Measurements from ENCODE around the gene PPP2R3C. TPM values are rescaled to one million over a fixed set of nuclear protein-coding genes. Genes with fewer than 3 reads are reported as not detected.
"Not testable (repeated sequence)": the region's sequence is repeated elsewhere in the genome, so short reads cannot be mapped to it uniquely, and the experiment has no call there.

The PPP2R3C gene
- total RNA-seq, 2 experiments from 2014 or later: 34.0 to 39.1 TPM

DNA sequence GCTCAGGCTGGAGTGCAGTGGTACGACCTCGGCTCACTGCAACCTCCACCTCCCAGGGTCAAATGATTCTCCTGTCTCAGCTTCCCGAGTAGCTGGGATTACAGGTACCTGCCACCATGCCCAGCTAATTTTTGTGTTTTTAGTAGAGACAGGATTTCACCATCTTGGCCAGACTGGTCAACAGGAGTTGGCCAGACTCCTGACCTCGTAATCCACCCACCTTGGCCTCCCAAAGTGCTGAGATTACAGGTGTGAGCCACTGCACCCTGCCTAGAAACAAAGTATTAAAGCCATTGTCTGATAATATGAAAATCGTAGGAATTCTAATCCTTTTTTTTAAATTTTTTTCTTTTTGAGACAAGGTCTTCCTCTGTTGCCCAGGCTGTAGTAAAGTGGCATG lies 56.1 kb downstream of the PPP2R3C start:
- not testable (repeated sequence) for H3K4me3 Mint-ChIP-seq; H3K27ac Mint-ChIP-seq; ATAC-seq (ENCODE audit: low read depth); H3K4me1 Mint-ChIP-seq; DNase-seq; H3K9me3 Mint-ChIP-seq; H3K27me3 Mint-ChIP-seq
- POLR2A ChIA-PET: interaction anchor here (0.6 kb wide), 2 partner anchors 122 to 366 kb away, joined by 4 to 5 read pairs; no protein-coding TSS in a partner anchor
- H3K36me3 Mint-ChIP-seq: peaks cover 31% of the 10 kb centered on the region

DNA sequence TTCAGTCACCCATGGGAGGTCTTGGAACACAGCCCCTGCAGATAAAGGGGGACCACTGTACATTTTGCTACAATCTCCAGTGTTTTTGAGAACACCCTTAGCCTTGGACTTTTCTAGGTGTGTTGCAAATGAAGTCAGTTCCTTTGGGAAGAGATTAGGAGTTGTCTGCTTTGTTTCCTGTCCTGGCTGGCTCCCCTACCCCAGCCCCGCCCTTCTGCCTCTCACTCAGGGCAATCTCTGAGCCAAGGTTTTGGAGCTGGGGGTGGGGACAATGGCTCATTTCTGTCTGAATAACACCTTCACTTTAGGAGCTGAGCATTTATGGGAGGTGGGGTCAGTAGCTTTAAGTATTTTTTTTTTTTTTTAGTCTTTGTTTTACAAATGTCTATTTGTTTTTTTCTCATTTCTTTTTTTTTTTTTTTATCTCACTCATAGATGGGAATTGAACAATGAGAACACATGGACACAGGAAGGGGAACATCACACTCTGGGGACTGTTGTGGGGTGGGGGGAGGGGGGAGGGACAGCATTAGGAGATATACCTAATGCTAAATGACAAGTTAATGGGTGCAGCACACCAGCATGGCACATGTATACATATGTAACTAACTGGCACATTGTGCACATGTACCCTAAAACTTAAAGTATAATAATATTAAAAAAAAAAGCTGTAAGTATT lies 60.5 kb downstream of the PPP2R3C start:
- H3K27me3 Mint-ChIP-seq; H3K4me1 Mint-ChIP-seq; H3K4me3 Mint-ChIP-seq; ATAC-seq (ENCODE audit: low read depth); POLR2A ChIA-PET; H3K9me3 Mint-ChIP-seq; H3K27ac Mint-ChIP-seq; DNase-seq: not testable (repeated sequence)
- peaks cover 18% of the 10 kb centered on the region for H3K36me3 Mint-ChIP-seq

DNA sequence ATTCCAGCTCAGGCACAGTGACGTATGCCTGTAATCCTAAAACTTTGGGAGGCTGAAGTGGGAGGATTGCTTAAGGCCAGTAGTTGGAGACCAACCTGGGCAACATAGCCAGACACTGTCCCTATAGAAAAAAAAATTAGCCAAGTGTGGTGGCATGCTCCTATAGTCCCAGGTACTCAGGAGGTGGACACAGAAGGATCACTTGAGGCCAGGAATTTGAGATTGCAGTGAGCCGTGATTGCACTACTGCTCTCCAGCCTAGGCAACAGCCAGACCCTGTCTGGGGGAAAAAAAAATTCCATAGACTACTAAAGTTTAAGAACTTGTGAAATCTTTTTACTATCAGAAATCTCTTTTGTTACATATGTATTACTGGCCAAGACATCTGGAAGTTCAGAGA lies 69.2 kb downstream of the PPP2R3C start:
- H3K4me1 Mint-ChIP-seq: peaks cover 17% of the 10 kb centered on the region
- H3K27ac Mint-ChIP-seq: no peak overlapping the region
- no peaks in the 10 kb centered on the region for H3K27me3 Mint-ChIP-seq
- no peak for DNase-seq
- H3K9me3 Mint-ChIP-seq: no peaks in the 10 kb centered on the region
- H3K4me3 Mint-ChIP-seq: no peak overlapping the region
- no peak for ATAC-seq (ENCODE audit: low read depth)
- POLR2A ChIA-PET: interaction anchor here (0.5 kb wide), 1 partner anchor 54 kb away, joined by 4 read pairs; no protein-coding TSS in a partner anchor
- peaks cover 19% of the 10 kb centered on the region for H3K36me3 Mint-ChIP-seq

DNA sequence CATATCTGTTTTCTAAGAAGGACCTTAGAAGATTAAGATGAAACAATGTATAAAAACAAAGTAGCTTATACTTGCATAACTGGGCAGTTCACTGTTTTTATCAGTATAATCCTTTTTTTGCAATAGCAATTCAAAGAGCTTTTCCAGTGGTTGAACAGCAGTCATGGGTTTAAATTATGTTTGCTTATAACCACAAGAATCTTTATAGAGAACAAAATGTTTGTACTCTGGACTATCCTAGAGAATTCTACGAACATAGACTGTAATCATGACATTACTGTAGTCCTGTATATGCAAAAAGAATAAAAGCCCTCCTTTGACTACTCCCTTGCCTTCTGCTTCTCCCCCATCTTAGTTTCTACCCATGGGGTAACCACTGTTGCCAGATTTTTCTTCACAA lies 70.0 kb downstream of the PPP2R3C start:
- Mint-ChIP-seq H3K27me3 (no peaks in the 10 kb centered on the region), H3K27ac (no peak overlapping the region), H3K9me3 (no peaks in the 10 kb centered on the region), H3K4me1 (peaks cover 22% of the 10 kb centered on the region), H3K36me3 (peaks cover 19% of the 10 kb centered on the region), H3K4me3 (no peak overlapping the region)
- no peak for DNase-seq
- no peak for ATAC-seq (ENCODE audit: low read depth)
- POLR2A ChIA-PET: no interaction called here

DNA sequence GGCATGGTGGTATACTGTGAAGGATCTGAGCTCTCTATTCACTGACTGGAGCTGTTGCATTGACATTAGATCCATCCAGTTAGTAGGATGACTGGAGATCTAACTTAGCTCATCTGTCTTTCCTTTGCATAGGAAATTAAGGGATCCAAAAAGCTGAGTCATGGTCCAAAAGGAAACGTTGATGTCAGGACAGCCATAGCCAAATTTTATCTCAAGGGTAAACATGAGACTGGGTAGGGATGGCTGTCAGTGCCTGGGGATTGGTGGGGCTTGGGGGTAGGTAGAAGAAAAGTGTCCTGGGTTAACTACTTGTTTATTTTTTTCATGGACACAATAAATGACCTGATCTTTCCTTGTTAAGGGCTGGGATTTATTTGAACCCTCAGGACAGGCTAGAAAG lies 71.1 kb downstream of the PPP2R3C start:
- DNase-seq: no peak
- Mint-ChIP-seq H3K36me3 (peaks cover 19% of the 10 kb centered on the region), H3K9me3 (no peaks in the 10 kb centered on the region), H3K4me1 (peaks cover 24% of the 10 kb centered on the region), H3K27ac (no peak overlapping the region), H3K27me3 (no peaks in the 10 kb centered on the region), H3K4me3 (no peak overlapping the region)
- POLR2A ChIA-PET: interaction anchor here (0.7 kb wide), 1 partner anchor 176 kb away, joined by 3 read pairs; the partner anchor contains the start of gene BAZ1A
- no peak for ATAC-seq (ENCODE audit: low read depth)

DNA sequence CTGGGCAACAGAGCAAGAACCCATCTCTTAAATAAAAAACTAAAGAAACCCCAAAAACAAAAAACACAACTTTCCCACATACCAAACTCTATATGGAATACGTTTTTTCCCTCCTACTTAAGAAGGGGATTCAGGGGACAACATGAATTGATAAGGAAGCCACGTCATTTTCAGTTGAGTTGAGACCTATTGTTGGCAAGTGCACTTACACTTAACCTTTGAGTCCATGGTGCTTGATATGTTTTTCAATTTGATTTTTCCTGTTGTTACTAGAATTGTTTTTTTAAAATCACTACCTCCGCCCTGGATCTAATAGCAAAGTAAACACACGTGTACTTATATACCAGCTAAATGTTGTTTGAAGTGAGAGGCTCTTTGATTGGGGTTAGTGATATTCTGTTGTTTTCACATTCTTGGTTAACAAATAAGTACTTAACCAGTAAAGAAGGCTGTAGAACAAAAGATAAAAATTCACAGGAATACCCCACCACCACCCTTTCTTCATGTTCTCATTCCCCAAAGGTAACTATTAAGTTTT lies 73.7 kb downstream of the PPP2R3C start:
- H3K4me3 Mint-ChIP-seq: peak overlapping the region; percentile 89
- no peaks in the 10 kb centered on the region for H3K9me3 Mint-ChIP-seq
- no peak for ATAC-seq (ENCODE audit: low read depth)
- H3K27ac Mint-ChIP-seq: peak overlapping the region; percentile 34
- POLR2A ChIA-PET: interaction anchor here (1.5 kb wide), 1 partner anchor 191 kb away, joined by 5 read pairs; no protein-coding TSS in a partner anchor
- peaks cover 17% of the 10 kb centered on the region for H3K36me3 Mint-ChIP-seq
- peaks cover 31% of the 10 kb centered on the region for H3K4me1 Mint-ChIP-seq
- H3K27me3 Mint-ChIP-seq: no peaks in the 10 kb centered on the region
- DNase-seq: no peak

DNA sequence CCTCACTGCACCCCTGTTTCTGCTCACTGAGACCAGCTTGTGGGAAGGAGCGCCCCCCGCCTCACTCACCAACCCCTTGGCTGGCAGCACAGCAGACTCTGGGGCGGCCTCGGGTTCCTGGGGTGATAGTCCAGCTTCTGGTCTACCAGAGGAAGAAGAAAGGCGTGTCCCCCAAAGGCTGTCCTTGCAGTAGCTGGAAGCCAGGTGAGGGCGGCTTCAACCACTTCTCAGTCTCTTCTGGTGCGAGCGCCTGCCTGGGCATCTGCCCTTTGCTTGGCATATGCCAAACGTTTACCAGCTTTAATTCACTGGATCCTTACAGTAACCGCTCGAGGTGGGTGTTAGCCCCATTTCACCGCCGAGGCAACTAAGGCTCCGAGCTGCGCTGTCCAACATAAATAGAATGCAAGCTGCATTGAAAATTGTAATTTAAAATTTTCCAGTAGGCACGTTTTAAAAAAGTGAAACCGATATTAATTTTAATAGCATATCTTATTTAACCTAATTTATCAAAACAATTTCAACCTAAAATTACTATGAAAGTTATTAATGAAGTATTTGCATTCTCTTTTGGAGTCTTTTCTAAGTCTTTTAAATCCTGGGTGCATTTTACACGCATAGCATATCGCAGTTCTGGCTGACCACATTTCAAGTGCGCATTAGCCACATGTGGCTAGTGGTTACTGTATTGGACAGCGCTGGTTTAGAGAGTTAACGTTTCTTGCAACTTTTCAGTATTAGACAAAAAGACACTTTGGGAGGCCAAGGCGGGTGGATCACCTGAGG lies 74.8 kb downstream of the PPP2R3C start:
- Mint-ChIP-seq H3K36me3 (peaks cover 15% of the 10 kb centered on the region), H3K4me1 (peaks cover 31% of the 10 kb centered on the region), H3K4me3 (peak overlapping the region; percentile 89), H3K9me3 (no peaks in the 10 kb centered on the region), H3K27ac (peak overlapping the region; percentile 98), H3K27me3 (no peaks in the 10 kb centered on the region)
- POLR2A ChIA-PET: interaction anchor here (0.6 to 2.3 kb wide), 16 partner anchors 13 to 472 kb away, joined by 3 to 47 read pairs (median 4); partner anchors contain the start of genes BAZ1A, NFKBIA, PPP2R3C and PRORP
- ATAC-seq (ENCODE audit: low read depth) (peak; percentile 8), DNase-seq (no peak)

DNA sequence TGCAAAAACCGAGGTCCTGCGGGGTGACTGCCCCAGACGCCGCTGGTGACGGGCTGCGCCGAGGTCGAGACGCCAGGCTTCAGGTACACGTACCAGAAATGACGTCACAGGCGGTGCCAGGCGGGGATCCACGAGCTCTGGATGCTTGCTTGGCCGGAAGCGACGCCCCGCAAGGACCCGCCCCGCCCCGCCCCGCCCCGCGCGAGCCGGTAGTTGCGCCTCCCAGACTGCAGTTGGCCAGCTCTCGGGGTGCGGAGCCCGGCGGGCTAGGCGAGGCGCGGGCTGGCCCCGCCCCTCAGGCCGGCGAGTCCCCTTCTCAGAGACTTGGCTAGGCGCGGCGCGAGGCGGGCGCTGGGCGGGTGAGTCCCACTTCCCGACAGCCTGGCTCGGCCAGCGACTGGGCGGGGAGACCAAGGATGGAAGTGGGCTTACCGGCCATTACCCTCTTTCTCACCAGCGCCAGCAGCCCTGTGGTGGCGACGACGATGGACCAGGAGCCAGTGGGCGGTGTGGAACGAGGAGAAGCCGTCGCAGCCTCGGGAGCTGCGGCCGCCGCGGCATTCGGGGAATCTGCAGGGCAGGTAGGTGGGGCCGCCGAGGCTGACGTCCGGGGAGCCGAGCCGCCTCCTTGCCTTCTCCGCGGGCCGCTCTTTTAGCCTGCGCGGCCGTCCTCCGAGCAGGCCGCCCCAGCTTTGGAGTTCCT lies 75.6 kb downstream of the PPP2R3C start, which contains the start of gene FAM177A1:
TSS of gene FAM177A1 (plus strand) at position 225 of the 703 bp plus-strand sequence. CDS start at position 417, 192 bp downstream.
- DNase-seq: peak; percentile 95
- Mint-ChIP-seq H3K27ac (peak within 1 kb of the TSS; percentile 98), H3K4me1 (peaks cover 31% of the 10 kb centered on the region), H3K4me3 (peak within 1 kb of the TSS; percentile 89), H3K9me3 (no peaks in the 10 kb centered on the region), H3K36me3 (peaks cover 15% of the 10 kb centered on the region), H3K27me3 (no peaks in the 10 kb centered on the region)
- POLR2A ChIA-PET: interaction anchor here (0.7 to 2.3 kb wide), 14 partner anchors 14 to 370 kb away, joined by 3 to 47 read pairs (median 4); partner anchors contain the start of genes BAZ1A, NFKBIA, PPP2R3C and PRORP
- ATAC-seq (ENCODE audit: low read depth): peak; percentile 95

DNA sequence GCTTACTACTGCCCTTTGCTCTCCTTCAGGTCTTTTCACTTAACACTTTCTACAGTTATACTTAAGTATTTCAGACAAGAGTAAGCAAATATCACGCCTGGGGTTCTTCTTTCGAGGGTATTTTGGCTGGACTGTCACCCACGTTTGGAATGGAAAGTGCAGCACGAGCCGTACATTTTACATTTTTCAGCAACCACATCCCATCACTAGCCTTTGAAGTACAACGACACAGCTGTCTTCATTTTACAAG lies 76.1 kb downstream of the PPP2R3C start:
- peaks cover 30% of the 10 kb centered on the region for H3K4me1 Mint-ChIP-seq
- peak overlapping the region; percentile 98 for H3K27ac Mint-ChIP-seq
- no peaks in the 10 kb centered on the region for H3K9me3 Mint-ChIP-seq
- no peak for ATAC-seq (ENCODE audit: low read depth)
- POLR2A ChIA-PET: interaction anchor here (0.7 to 2.3 kb wide), 10 partner anchors 64 to 358 kb away, joined by 3 to 47 read pairs (median 5); partner anchors contain the start of genes BAZ1A, NFKBIA, PPP2R3C and PRORP
- no peaks in the 10 kb centered on the region for H3K27me3 Mint-ChIP-seq
- H3K4me3 Mint-ChIP-seq: peak overlapping the region; percentile 89
- peaks cover 14% of the 10 kb centered on the region for H3K36me3 Mint-ChIP-seq
- DNase-seq: no peak

DNA sequence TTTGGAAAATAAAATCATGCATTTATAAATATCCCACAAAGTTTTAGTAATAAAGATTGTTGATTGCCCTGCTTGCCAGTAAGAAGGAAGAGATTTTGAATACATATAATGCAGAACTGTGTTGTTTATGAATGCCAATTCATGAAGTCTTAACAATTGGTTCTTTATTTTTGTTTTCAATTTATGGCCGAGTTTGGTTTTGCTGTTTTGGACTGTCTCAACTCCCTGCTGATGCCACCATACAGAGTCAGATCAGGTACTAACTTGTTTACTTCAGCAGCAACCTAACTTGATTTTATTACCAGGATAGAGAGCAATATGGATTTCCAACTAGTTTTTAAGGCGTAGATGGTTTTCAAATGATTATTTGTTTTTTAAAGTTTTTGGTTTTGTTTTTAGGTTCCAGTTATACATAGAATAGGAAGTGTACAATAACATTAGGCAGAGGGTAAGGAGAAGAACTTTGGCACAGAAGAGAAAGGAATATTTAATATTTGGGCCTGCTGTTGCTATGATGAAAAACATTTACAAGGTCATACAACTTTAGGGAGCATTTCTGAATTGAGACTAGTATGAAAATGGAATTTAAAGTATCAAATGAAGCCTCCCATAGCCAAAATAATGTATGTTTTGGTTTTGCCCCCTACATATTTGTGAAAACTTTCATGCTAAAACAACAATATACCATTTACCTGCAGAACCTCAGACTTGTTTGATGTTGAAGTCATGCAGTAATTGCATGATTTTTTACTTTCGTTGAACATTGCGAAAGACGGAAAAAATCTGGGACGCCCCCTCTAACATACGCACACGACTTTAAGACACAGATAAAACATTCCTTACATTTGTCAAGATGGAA lies 76.6 kb downstream of the PPP2R3C start:
- ATAC-seq (ENCODE audit: low read depth): no peak
- Mint-ChIP-seq H3K27me3 (no peaks in the 10 kb centered on the region), H3K27ac (peak overlapping the region; percentile 98), H3K9me3 (no peaks in the 10 kb centered on the region), H3K4me3 (peak overlapping the region; percentile 89), H3K36me3 (peaks cover 12% of the 10 kb centered on the region), H3K4me1 (peaks cover 27% of the 10 kb centered on the region)
- POLR2A ChIA-PET: interaction anchor here (0.7 to 2.3 kb wide), 10 partner anchors 64 to 359 kb away, joined by 3 to 47 read pairs (median 5); partner anchors contain the start of genes BAZ1A, NFKBIA, PPP2R3C and PRORP
- DNase-seq: no peak

DNA sequence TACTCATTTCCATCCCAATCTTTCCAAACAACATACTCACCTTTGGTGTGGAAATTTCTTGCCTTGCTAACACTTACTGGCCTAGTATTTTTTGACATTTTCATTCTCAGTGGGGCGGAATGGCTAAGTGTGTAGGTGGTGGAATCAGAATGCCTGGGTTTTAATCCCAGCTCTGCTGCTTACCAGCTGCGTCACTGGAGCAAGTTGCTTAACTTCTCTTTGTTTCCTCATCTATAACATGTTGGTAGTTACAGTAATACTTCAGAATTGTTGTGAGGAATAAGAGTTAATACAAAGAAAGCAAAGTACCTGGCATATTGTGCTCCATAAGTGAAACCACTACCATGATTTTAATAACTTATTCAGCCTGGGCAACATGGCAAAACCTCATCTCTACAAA lies 78.7 kb downstream of the PPP2R3C start:
- Mint-ChIP-seq H3K9me3 (no peaks in the 10 kb centered on the region), H3K4me3 (no peak overlapping the region), H3K36me3 (peaks cover 3% of the 10 kb centered on the region), H3K27ac (no peak overlapping the region), H3K27me3 (no peaks in the 10 kb centered on the region), H3K4me1 (peaks cover 20% of the 10 kb centered on the region)
- no peak for ATAC-seq (ENCODE audit: low read depth)
- no peak for DNase-seq
- POLR2A ChIA-PET: interaction anchor here (1.3 kb wide), 1 partner anchor 361 kb away, joined by 3 read pairs; the partner anchor contains the start of gene NFKBIA

DNA sequence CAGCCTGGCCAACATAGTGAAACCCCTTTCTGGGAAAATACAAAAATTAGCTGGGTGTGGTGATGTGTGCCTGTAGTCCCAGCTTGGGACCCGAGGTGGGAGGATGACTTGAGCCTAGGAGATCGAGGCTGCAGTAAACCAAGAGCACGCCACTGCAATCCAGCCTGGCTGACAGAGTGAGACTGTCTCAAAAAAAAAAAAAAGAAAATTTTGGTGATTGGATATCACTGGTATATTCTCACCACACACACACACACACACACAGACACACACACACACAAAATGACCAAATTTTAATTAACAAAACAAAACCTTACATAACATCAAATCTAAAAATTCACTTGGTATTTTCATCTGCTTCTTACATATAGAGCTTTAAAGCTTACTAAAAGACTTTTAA lies 79.2 kb downstream of the PPP2R3C start:
- no peak overlapping the region for H3K4me3 Mint-ChIP-seq
- POLR2A ChIA-PET: interaction anchor here (1.3 kb wide), 1 partner anchor 362 kb away, joined by 3 read pairs; the partner anchor contains the start of gene NFKBIA
- H3K27me3 Mint-ChIP-seq: no peaks in the 10 kb centered on the region
- ATAC-seq (ENCODE audit: low read depth) (no peak), DNase-seq (no peak)
- peaks cover 16% of the 10 kb centered on the region for H3K4me1 Mint-ChIP-seq
- H3K27ac Mint-ChIP-seq: no peak overlapping the region
- no peaks in the 10 kb centered on the region for H3K9me3 Mint-ChIP-seq
- H3K36me3 Mint-ChIP-seq: peaks cover under 1% of the 10 kb centered on the region

Data from activated naive CD8-positive, alpha-beta T cell treated with anti-CD3 and anti-CD28 coated beads, Interleukin-2, amount 10 ng/mL, durations not matched to agents 7 days and 5 days (primary cell).